CD4-positive, alpha-beta T cell treated with Interleukin-10 for 1 hour (primary cell): Measurements from ENCODE around the gene CHPF2.

ENCODE experiments used
- DNase-seq: peaks from one replicate; pipeline ENCODE4 v3.0.0-alpha.2; 2020

Gene CHPF2, protein sequence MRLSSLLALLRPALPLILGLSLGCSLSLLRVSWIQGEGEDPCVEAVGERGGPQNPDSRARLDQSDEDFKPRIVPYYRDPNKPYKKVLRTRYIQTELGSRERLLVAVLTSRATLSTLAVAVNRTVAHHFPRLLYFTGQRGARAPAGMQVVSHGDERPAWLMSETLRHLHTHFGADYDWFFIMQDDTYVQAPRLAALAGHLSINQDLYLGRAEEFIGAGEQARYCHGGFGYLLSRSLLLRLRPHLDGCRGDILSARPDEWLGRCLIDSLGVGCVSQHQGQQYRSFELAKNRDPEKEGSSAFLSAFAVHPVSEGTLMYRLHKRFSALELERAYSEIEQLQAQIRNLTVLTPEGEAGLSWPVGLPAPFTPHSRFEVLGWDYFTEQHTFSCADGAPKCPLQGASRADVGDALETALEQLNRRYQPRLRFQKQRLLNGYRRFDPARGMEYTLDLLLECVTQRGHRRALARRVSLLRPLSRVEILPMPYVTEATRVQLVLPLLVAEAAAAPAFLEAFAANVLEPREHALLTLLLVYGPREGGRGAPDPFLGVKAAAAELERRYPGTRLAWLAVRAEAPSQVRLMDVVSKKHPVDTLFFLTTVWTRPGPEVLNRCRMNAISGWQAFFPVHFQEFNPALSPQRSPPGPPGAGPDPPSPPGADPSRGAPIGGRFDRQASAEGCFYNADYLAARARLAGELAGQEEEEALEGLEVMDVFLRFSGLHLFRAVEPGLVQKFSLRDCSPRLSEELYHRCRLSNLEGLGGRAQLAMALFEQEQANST

GRCh38 chr7:151232091-151232916 is at the start of gene CHPF2:
CHPF2 (plus strand) TSS chr7:151232483; CDS start chr7:151234012, 1,529 bp downstream.
- peak; percentile 89 for DNase-seq

- no peak for DNase-seq
These were observed 46.3 kb upstream of the CHPF2 start for GRCh38 chr7:151185762-151186639.

DNA sequence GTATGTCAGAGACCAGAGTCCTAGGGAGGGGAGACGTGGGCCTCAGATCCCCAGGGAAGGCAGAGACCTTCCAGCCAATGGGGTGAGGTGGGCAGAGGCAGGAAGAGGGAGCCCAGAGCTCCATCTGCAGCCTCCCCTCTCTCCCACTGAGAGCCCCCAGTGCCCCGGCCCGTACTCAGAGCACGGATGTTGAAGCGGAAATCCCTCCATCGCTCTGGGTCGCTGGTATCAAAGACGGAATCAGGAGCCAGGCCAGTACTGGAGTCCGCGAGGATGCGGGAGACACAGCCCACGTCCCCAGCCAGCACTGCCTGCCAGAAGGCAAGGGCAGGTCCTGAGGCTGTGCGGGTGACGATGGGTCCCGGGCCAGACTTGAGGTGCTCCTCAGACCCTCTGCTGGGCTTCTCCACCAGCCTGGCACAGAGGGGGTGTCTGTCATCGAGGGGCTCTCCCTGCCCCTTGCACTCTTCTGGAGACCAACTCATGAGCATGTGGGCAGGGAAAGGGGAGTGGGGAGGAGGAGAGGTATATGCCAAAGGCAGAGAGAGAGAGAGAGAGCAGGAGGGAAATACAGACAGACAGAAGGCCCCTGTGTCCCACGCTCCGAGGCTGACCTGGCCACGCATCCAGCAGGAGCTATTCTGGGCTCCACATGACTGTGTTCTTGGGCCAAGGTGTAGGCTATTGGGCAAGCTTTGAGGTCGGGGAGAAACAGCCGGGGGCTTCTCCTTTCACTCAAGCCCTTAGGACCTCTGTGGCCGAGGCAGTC is 45.5 kb upstream of the CHPF2 start, which contains the start of gene ASB10:
ASB10 (minus strand) TSS at position 611 of the 769 bp plus-strand sequence; CDS start at position 491, 120 bp downstream.
- DNase-seq, result no peak

DNA sequence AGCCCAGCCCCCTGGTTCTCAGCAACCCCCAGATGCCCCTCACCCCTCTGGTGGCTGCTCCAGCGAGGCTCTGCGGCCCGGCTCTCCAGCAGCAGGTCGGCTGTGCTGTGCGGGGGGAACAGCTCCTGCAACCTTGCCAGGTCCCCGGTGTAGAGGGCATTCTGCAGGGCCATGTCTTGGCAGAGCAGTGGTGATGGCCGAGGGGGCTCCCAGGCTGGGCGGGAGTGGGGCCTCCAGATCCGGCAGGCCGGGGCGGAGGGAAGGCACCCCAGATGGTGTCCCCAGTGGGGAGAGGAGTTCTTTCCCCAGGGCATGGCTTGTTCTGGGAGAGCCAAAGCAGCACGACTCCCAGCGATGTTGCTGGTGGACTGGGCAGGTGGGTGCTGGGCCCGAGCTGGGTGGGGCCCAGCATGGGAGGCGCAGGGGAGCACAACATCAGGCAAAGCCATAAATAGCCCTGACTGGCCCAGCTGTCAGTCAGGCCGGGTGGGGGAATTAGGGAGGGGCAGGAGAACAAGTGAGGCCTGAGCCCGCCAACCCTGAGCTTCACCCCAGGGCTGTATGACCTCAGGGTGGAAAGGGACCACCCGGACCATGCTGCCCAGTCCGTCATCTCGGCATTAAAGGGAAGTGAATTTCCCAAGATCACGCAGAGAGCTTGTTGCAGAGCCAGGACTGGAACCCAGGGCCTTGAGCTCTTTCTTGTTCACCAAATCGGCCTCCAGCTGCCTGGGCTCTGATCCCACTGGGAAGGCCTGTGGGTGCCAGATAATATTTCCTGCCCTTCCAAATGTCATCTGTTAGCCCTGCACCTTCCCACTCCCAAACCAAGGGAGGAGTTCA is 44.7 kb upstream of the CHPF2 start:
- DNase-seq, result no peak

DNA sequence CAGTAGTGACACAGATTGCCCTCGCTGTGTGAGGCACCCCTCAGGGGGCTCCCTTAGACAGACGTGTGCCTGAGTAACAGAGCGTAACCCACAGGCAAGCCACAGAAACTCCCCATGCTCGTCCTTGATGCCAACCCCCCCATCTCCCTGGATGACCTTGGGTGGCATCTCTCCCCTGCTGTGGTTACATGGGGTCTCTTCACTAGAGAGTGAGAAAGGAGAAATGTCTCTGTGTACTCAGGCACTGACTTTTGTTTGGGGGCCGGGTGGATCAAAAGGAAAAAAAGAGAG is 44.1 kb upstream of the CHPF2 start:
- no peak for DNase-seq

DNA sequence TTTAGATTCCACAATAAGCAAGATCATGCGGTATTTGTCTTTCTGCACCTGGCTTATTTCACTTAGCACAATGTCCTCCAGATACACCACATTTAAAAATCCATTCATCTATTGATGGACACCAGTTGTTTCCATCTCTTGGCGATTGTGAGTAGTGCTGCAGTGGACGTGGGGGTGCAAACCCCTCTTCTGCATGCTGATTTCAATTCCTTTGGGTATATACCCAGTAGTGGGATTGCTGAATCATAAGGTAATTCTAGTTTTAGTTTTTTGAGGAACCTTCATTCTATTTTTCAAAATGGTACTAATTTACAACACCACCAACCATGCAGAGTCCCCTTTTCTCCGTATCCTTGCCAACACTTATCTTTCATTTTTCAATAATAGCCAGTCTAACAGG is 43.2 kb upstream of the CHPF2 start:
- DNase-seq, result no peak

DNA sequence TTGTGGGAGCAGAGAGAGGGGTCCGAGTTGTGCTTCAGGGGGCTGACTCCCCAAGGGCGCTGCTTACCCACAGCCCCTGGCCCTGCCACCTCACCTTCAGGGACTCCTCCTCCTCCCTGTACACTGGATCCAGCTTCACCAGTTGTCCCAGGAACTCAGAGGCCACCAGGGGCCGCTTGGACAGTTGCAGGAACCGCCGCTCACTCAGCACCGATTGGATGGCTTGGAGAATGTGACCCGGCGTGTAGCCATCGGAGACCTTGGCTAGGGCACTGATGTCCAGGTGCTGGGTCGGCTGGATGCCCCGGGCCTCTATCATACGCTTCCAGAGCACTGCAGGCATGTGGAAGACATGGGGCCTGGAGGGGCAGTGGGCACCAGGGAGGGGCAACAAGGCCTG is 40.7 kb upstream of the CHPF2 start:
- DNase-seq, result no peak

DNA sequence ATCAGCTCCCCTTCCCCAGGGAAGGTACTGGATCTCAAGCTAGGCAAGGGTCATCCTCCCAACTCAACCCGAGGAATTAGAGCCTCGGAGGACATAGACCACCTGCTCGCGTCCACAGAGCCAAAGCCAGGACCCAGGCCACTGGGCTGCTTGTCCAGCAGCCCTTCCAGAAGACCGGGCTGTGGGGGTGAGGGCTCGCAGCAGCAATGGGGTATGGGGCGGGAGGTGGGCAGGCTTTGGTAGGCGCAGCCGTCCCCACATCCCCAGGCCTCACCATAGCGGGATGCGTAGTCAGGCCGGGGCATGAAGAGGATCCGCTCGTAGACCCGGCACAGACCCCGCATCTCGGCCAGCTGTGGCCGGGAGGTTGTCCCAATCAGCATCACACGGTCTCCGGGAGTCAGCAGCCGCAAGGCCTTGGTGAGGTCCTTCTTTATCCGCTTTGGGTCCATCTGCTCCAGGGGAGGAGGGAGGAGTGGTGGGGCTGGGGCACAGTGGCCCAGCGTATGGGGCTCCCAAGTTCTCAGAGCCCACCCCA is 40.2 kb upstream of the CHPF2 start:
- DNase-seq, result no peak

- no peak for DNase-seq
These were observed 38.9 kb upstream of the CHPF2 start for GRCh38 chr7:151193203-151193978.

GRCh38 chr7:151194188-151194587 is 38.1 kb upstream of the CHPF2 start:
- no peak for DNase-seq

GRCh38 chr7:151195616-151196450 is 36.5 kb upstream of the CHPF2 start:
- DNase-seq, result peak; percentile 5

DNA sequence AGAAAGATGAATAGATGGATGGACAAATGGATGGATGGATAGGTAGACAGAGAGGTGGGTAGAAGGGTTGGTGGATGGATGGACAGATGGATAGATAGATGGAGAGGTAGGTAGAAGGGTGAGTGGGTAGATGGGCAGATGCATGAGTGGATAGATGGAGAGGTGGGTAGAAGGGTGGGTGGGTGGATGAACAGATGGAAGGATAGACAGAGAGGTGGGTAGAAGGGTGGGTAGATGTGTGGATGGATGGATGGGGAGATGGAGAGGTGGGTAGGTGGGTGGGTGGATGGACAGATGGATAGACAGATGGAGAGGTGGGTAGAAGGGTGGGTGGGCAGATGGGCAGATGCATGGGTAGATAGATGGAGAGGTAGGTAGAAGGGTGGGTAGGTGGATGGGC is 34.4 kb upstream of the CHPF2 start:
- no peak for DNase-seq

DNA sequence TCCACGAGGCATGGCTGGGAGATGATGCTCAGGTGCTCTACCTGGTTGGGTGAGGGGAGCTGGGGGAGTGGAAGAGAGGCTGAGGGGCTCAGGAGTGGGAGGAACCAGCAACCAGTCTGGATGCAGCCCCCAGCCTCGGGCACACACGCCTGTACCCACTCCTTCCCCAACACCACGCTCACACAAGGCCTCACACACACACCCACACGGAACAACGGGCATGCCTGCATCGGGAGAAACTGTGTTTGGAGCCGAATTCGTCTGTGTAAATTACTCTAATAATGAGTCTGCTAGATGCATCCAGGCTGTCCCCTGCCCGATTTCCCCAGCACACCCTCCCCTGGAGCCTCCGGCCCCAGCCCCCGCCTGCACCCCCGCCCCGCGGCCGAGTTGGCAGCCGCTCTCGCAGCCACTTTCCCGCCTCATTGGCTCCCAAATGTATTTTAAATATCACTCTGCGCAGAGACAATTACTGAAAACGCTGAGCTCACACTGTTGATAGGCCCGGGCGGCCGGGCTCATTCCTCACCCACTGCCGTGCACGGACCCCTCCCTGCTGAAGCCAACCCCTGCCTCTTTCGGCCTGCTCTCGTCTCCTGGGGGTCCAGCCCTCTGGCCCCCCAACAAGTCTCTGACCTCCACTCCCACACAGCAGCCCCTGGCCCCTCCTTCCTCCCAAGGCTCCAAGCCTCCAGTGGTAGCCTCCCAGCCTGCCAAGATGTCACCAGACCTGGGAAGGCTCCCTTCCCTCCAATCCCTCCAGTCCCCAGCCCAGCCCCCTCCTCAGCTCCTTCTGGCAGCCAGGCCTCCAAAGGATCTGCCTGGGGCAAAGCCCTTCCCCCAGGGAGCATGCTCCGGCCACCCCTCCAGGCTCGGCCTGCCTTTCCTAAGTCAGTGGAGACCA is 33.1 kb upstream of the CHPF2 start:
- DNase-seq, result no peak

- DNase-seq, result no peak
These were observed 30.9 kb upstream of the CHPF2 start for GRCh38 chr7:151201344-151201743.

DNA sequence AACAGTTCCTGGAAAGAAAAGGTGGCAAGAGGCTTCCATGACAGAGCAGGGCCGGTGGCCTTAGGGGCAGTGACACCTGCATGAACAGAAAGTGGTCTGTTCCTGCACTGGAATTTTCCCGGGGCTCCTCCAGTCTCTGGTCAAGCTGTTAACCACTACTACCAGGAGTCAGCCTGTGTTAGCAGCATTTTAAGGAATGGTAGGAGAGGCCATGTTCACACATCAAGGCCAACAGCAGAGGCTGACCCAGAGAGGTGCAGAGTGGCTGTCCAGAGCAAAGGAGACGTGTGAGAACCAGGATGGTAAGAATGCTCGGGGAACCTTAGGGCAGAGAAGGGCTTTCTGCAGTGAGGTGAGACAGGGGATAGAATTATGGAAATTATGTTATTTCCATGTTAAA is 30.5 kb upstream of the CHPF2 start:
- DNase-seq, result no peak

DNA sequence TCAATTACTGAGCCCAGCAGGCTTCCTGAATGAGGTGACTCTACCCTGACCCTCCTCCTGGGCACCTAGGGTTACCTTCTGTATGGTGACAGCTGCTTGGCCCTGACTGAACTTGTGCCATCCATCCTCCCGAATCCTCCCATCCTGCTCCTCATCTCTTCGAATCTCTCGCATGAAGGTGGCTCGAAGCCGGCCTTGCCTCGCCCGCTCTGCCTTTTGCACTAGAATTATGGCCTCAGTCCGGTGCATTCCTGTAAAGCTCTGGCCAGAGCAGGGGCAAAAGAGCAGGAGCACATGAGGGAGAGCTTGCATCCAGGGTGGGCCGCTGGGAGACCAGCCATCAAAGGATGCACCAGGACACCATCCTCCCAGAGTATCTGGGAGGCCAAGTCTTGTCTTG is 29.4 kb upstream of the CHPF2 start:
- DNase-seq, result no peak

- peak; percentile 13 for DNase-seq
These were observed 27.8 kb upstream of the CHPF2 start for GRCh38 chr7:151204383-151205032.
